Neural progenitor cell (in vitro differentiated cells): ENCODE results near the gene TMEM229B. TPM values are rescaled to one million over a fixed set of nuclear protein-coding genes. Genes with fewer than 3 reads are reported as not detected.

Source experiments
- DNase-seq: peaks from one replicate; pipeline ENCODE4 v3.0.0-alpha.2; 2016; ENCODE audit warnings: low spot score
- H2AFZ ChIP-seq: fragments of 200-600 bp; sonication (generic); replicated peaks from 2 replicates; pipeline ENCODE4 v1.6.1; 2016; ENCODE audit warnings: antibody characterized with exemption
- H3F3A ChIP-seq: fragments of 200-600 bp; sonication (generic); 2 replicates; pipeline ENCODE4 v1.6.1; 2016; ENCODE audit warnings: antibody characterized with exemption, low read depth
- H3K27ac ChIP-seq: fragments of 200-600 bp; sonication (generic); 2 replicates; pipeline ENCODE4 v1.5.1; 2016; ENCODE audit warnings: mild to moderate bottlenecking
- H3K27me3 ChIP-seq: fragments of 200-600 bp; sonication (generic); 2 replicates; pipeline ENCODE4 v1.6.1; 2016; ENCODE audit warnings: mild to moderate bottlenecking, moderate library complexity
- H3K36me3 ChIP-seq: fragments of 200-600 bp; sonication (generic); 2 replicates; pipeline ENCODE4 v1.5.1; 2016
- H3K4me1 ChIP-seq: fragments of 200-600 bp; sonication (generic); 2 replicates; pipeline ENCODE4 v1.6.1; 2016; ENCODE audit warnings: mixed run types
- H3K4me2 ChIP-seq: fragments of 200-600 bp; sonication (generic); 2 replicates; pipeline ENCODE4 v1.6.1; 2016
- H3K4me3 ChIP-seq: fragments of 200-600 bp; sonication (generic); 2 replicates; pipeline ENCODE4 v1.5.1; 2016
- H3K79me2 ChIP-seq: fragments of 200-600 bp; sonication (generic); 2 replicates; pipeline ENCODE4 v1.6.1; 2016; ENCODE audit warnings: low read depth
- H3K9ac ChIP-seq: fragments of 200-600 bp; sonication (generic); 2 replicates; pipeline ENCODE4 v1.6.1; 2016
- H3K9me3 ChIP-seq: fragments of 200-600 bp; sonication (generic); 2 replicates; pipeline ENCODE4 v1.5.1; 2016; ENCODE audit warnings: low read depth
- H4K20me1 ChIP-seq: fragments of 200-600 bp; sonication (generic); 2 replicates; pipeline ENCODE4 v1.6.1; 2016; ENCODE audit warnings: low read depth
- H3K27ac Mint-ChIP-seq: 3 replicates; pipeline ENCODE4 v1.8.0; 2021; ENCODE audit warnings: mixed read lengths
- H3K27me3 Mint-ChIP-seq: 2 replicates; pipeline ENCODE4 v1.8.0; 2022; ENCODE audit warnings: low read depth, mild to moderate bottlenecking, inconsistent platforms, moderate library complexity, mixed read lengths; ENCODE audit not compliant: insufficient read depth
- H3K36me3 Mint-ChIP-seq: 3 replicates; pipeline ENCODE4 v1.8.0; 2021; ENCODE audit warnings: mixed read lengths
- H3K4me1 Mint-ChIP-seq: 3 replicates; pipeline ENCODE4 v1.8.0; 2021; ENCODE audit warnings: mixed read lengths
- H3K4me3 Mint-ChIP-seq: 3 replicates; pipeline ENCODE4 v1.8.0; 2021; ENCODE audit warnings: mild to moderate bottlenecking, moderate library complexity, mixed read lengths
- H3K9me3 Mint-ChIP-seq: 3 replicates; pipeline ENCODE4 v1.8.0; 2020; ENCODE audit warnings: mixed read lengths
- CTCF ChIP-seq: fragments of 200-600 bp; sonication (generic); IDR thresholded peaks from 2 replicates; pipeline ENCODE4 v1.5.1; 2017; ENCODE audit warnings: antibody characterized with exemption, mild to moderate bottlenecking
- EZH2 ChIP-seq: fragments of 200-600 bp; sonication (generic); IDR thresholded peaks from 2 replicates; pipeline ENCODE4 v1.6.1; 2017; ENCODE audit warnings: antibody characterized with exemption, mild to moderate bottlenecking, moderate library complexity
- EZH2phosphoT487 ChIP-seq: fragments of 200-600 bp; sonication (generic); IDR thresholded peaks from 2 replicates; pipeline ENCODE4 v1.6.1; 2017; ENCODE audit warnings: antibody characterized with exemption
- total RNA-seq: library from RNA; depleted of rRNA; stranded (reverse); fragments of >200 nt; gene quantifications from 2 replicates; pipeline ENCODE4 v1.2.3, GENCODE V29; 2015; ENCODE audit warnings: low replicate concordance

TMEM229B gene
- total RNA-seq, 1 donor from 2014 or later, result not detected

- Mint-ChIP-seq H3K9me3 (no peaks in the 10 kb centered on the region), H3K4me1 (peaks cover 6% of the 10 kb centered on the region), H3K36me3 (no peaks in the 10 kb centered on the region), H3K27ac (no peak overlapping the region), H3K4me3 (no peak overlapping the region), H3K27me3 (peaks cover 4% of the 10 kb centered on the region)
- no peak overlapping the region for H2AFZ ChIP-seq
- no peak overlapping the region for H3K27ac ChIP-seq
- H3K9ac ChIP-seq, result no peak overlapping the region
- H3K9me3 ChIP-seq, result no peaks in the 10 kb centered on the region
- no peak for TF ChIP-seq EZH2phosphoT487
- no peak for TF ChIP-seq CTCF
- no peak for TF ChIP-seq EZH2
- H4K20me1 ChIP-seq, result no peaks in the 10 kb centered on the region
- no peak for DNase-seq
- no peaks in the 10 kb centered on the region for H3K79me2 ChIP-seq
- H3K36me3 ChIP-seq, result no peaks in the 10 kb centered on the region
- H3K27me3 ChIP-seq, result no peaks in the 10 kb centered on the region
- H3F3A ChIP-seq, result no peaks in the 10 kb centered on the region
- H3K4me1 ChIP-seq, result no peaks in the 10 kb centered on the region
- H3K4me3 ChIP-seq, result no peak overlapping the region
- H3K4me2 ChIP-seq, result no peak overlapping the region
These were observed 12.5 kb upstream of the TMEM229B start for GRCh38 chr14:67500981-67501380.

- Histone ChIP-seq H4K20me1 (no peaks in the 10 kb centered on the region), H3F3A (no peaks in the 10 kb centered on the region), H3K79me2 (no peaks in the 10 kb centered on the region), H3K27ac (no peak overlapping the region), H3K9me3 (no peaks in the 10 kb centered on the region), H3K4me1 (no peaks in the 10 kb centered on the region), H2AFZ (no peak overlapping the region), H3K27me3 (no peaks in the 10 kb centered on the region), H3K36me3 (no peaks in the 10 kb centered on the region), H3K4me2 (no peak overlapping the region), H3K4me3 (no peak overlapping the region), H3K9ac (no peak overlapping the region)
- peaks cover 12% of the 10 kb centered on the region for H3K9me3 Mint-ChIP-seq
- no peaks in the 10 kb centered on the region for H3K36me3 Mint-ChIP-seq
- peaks cover under 1% of the 10 kb centered on the region for H3K4me1 Mint-ChIP-seq
- H3K27me3 Mint-ChIP-seq, result peaks cover 7% of the 10 kb centered on the region
- H3K4me3 Mint-ChIP-seq, result no peak overlapping the region
- no peak overlapping the region for H3K27ac Mint-ChIP-seq
- TF ChIP-seq EZH2 (no peak), CTCF (no peak), EZH2phosphoT487 (no peak)
- DNase-seq, result no peak
These were observed 9.2 kb upstream of the TMEM229B start for GRCh38 chr14:67497716-67498115.

- Mint-ChIP-seq H3K27me3 (peaks cover 7% of the 10 kb centered on the region), H3K36me3 (no peaks in the 10 kb centered on the region), H3K4me1 (no peaks in the 10 kb centered on the region), H3K9me3 (peaks cover 14% of the 10 kb centered on the region), H3K27ac (no peak overlapping the region), H3K4me3 (no peak overlapping the region)
- H2AFZ ChIP-seq, result no peak overlapping the region
- no peaks in the 10 kb centered on the region for H3K36me3 ChIP-seq
- no peaks in the 10 kb centered on the region for H3K9me3 ChIP-seq
- H3F3A ChIP-seq, result no peaks in the 10 kb centered on the region
- TF ChIP-seq CTCF (no peak), EZH2phosphoT487 (no peak)
- H3K4me1 ChIP-seq, result peaks cover 4% of the 10 kb centered on the region
- H3K27ac ChIP-seq, result no peak overlapping the region
- H4K20me1 ChIP-seq, result no peaks in the 10 kb centered on the region
- H3K79me2 ChIP-seq, result no peaks in the 10 kb centered on the region
- no peaks in the 10 kb centered on the region for H3K27me3 ChIP-seq
- DNase-seq, result no peak
- H3K9ac ChIP-seq, result no peak overlapping the region
- no peak overlapping the region for H3K4me2 ChIP-seq
- H3K4me3 ChIP-seq, result no peak overlapping the region
These were observed 8.7 kb upstream of the TMEM229B start for GRCh38 chr14:67497216-67497615.
